Right lobe of liver (tissue), 6 donors: ENCODE measurements around the gene PPP1R9A. TPM values are rescaled to one million over a fixed set of nuclear protein-coding genes. Genes with fewer than 3 reads are reported as not detected.

Experiments
- ATAC-seq, 4 donors: fragments of 200-7000 bp; cut with Tn5 transposase; one replicate each; pipeline ENCODE4 v1.9.1; 2020; ENCODE audit warnings: mild to moderate bottlenecking in 4 of 4, moderate library complexity in 4 of 4
- DNase-seq, 3 donors: peaks; one replicate each; pipeline ENCODE4 v3.0.0-alpha.2; 2020
- H3K27ac ChIP-seq, 3 donors: fragments of 200-600 bp; one replicate each; pipeline ENCODE4 v1.8.0; 2022
- H3K27me3 ChIP-seq, 2 donors: fragments of 200-600 bp; one replicate each; pipeline ENCODE4 v1.8.0; 2022
- H3K36me3 ChIP-seq, 4 donors: fragments of 200-600 bp; sonication (generic) in 1 of 4; one replicate each; pipeline versions ENCODE4 v1.5.1 to v1.8.0; 2017 to 2022; ENCODE audit warnings: control low read depth in 1 of 4
- H3K4me1 ChIP-seq, 4 donors: fragments of 200-600 bp; sonication (generic) in 1 of 4; one replicate each; pipeline versions ENCODE4 v1.5.1 to v1.8.0; 2017 to 2022; ENCODE audit warnings: control low read depth in 1 of 4
- H3K4me3 ChIP-seq, 3 donors: fragments of 200-600 bp; one replicate each; pipeline ENCODE4 v1.8.0; 2022
- H3K9me3 ChIP-seq, 4 donors: fragments of 200-600 bp; sonication (generic) in 1 of 4; one replicate each; pipeline versions ENCODE4 v1.5.1 to v1.8.0; 2017 to 2022; ENCODE audit warnings: control low read depth in 1 of 4
- CTCF ChIP-seq, 4 donors: fragments of 200-600 bp in 3 of 4; fragments of 450-650 bp in 1 of 4; IDR thresholded peaks; one replicate each; pipeline versions ENCODE4 v1.5.1 to v1.8.0; 2016 to 2022; ENCODE audit warnings: antibody characterized with exemption in 4 of 4, mild to moderate bottlenecking in 2 of 4
- POLR2A ChIP-seq: fragments of 450-650 bp; IDR thresholded peaks from one replicate; pipeline ENCODE4 v1.6.1; 2017; ENCODE audit warnings: antibody characterized with exemption, mild to moderate bottlenecking
- WGBS: methylation state at CpG from one replicate; pipeline ENCODE4 v1.1.6; 2018; ENCODE audit warnings: low coverage, low lambda C conversion rate; ENCODE audit not compliant: insufficient coverage; ENCODE audit errors: missing lambda C conversion rate; 5-methylcytosine and 5-hydroxymethylcytosine counted together
- intact Hi-C, 2 donors: fragments of 100-400 bp; cut with DNase I; formaldehyde crosslinking; loops; one replicate each; pipeline versions ENCODE4 v1.11.2 to v1.14.1; 2022
- total RNA-seq, 6 experiments: library from RNA; depleted of rRNA in 2 of 6; stranded (reverse); fragments of >200 nt in 2 of 6; fragmentation: NEBNext Ultra II Directional in 3 of 6; extraction: Animal tissue kit (Norgen Biotek cat#: 25700) in 3 of 6; gene quantifications; one replicate each; pipeline versions ENCODE4 v1.1.0 to v1.2.4, GENCODE V29; 2016 to 2023
- donor health status: DM: no; HTN: yes; CAD: no.
- donor health status: DM: no; HTN: no; CAD: no.
- donor health status: DM: no; HTN: no; CAD: no.
- donor health status: DM: no; HTN: yes; CAD: no.
- donor health status: DM: no; HTN: yes; CAD: no.

Gene PPP1R9A
- total RNA-seq, 6 experiments from 2014 or later: 0.49 to 2.0 (median 0.81) TPM

GRCh38 chr7:95035295-95035694 lies 127.9 kb downstream of the PPP1R9A start:
- ATAC-seq: no peak
- H3K36me3 ChIP-seq: no peaks in the 10 kb centered on the region
- no peak for DNase-seq
- H3K4me1 ChIP-seq: no peaks in the 10 kb centered on the region
- TF ChIP-seq CTCF (IDR thresholded peaks at IDR 0.05): no peak
- TF ChIP-seq POLR2A: no peak
- H3K27ac ChIP-seq: no peak overlapping the region
- H3K27me3 ChIP-seq: no peaks in the 10 kb centered on the region
- no peak overlapping the region for H3K4me3 ChIP-seq
- intact Hi-C loops: no loop called here
- H3K9me3 ChIP-seq: no peaks in the 10 kb centered on the region

GRCh38 chr7:95041031-95041430 lies 133.6 kb downstream of the PPP1R9A start:
- intact Hi-C loops: no loop called here
- Histone ChIP-seq H3K36me3 (no peaks in the 10 kb centered on the region), H3K27me3 (no peaks in the 10 kb centered on the region), H3K9me3 (no peaks in the 10 kb centered on the region), H3K4me3 (no peak overlapping the region), H3K4me1 (no peaks in the 10 kb centered on the region), H3K27ac (no peak overlapping the region)
- TF ChIP-seq CTCF (IDR thresholded peaks at IDR 0.05) (no peak), POLR2A (no peak)
- 55% methylated on average over 4 of the region's 4 CpGs for WGBS
- DNase-seq: no peak
- ATAC-seq: no peak

GRCh38 chr7:95045236-95045923 lies 138.0 kb downstream of the PPP1R9A start:
- DNase-seq (no peak), ATAC-seq (no peak)
- no peaks in the 10 kb centered on the region for H3K27me3 ChIP-seq
- 63% methylated on average over 5 of the region's 8 CpGs for WGBS
- H3K9me3 ChIP-seq: no peaks in the 10 kb centered on the region
- intact Hi-C loops: no loop called here
- H3K27ac ChIP-seq: no peak overlapping the region
- no peaks in the 10 kb centered on the region for H3K36me3 ChIP-seq
- TF ChIP-seq POLR2A: no peak
- no peak for TF ChIP-seq CTCF (IDR thresholded peaks at IDR 0.05)
- H3K4me1 ChIP-seq: no peaks in the 10 kb centered on the region
- no peak overlapping the region for H3K4me3 ChIP-seq

- intact Hi-C loops: no loop called here
- Histone ChIP-seq H3K27me3 (no peaks in the 10 kb centered on the region), H3K4me3 (no peak overlapping the region), H3K36me3 (no peaks in the 10 kb centered on the region), H3K4me1 (no peaks in the 10 kb centered on the region), H3K27ac (no peak overlapping the region), H3K9me3 (no peaks in the 10 kb centered on the region)
- 49% methylated on average over 7 of the region's 7 CpGs for WGBS
- DNase-seq: no peak
- TF ChIP-seq POLR2A (no peak), CTCF (IDR thresholded peaks at IDR 0.05) (no peak)
- ATAC-seq: no peak
Measured at GRCh38 chr7:95046494-95047240, 139.3 kb downstream of the PPP1R9A start.
